Measurements from ENCODE around the gene EIF5. TPM values are rescaled to one million over a fixed set of nuclear protein-coding genes. Genes with fewer than 3 reads are reported as not detected.

EIF5 gene
- total and polyA plus RNA-seq, 4 donors, result 121 to 435 (median 192) TPM

GRCh38 chr14:103310576-103311095 lies 23.4 kb upstream of the EIF5 start:
- no peaks in the 10 kb centered on the region for H3K27me3 ChIP-seq (ENCODE audit: control insufficient read depth in 4 of 4, insufficient read depth in 4 of 4, low read length in 3 of 4)
- no peak overlapping the region for H3K4me3 ChIP-seq (ENCODE audit: low read depth in 1 of 3, low read length in 3 of 3)
- DNase-seq (ENCODE audit: low spot score), result no peak
- H3K36me3 ChIP-seq (ENCODE audit: control insufficient read depth in 4 of 4, insufficient read depth in 3 of 4, low read depth in 1 of 4, low read length in 3 of 4), result no peaks in the 10 kb centered on the region
- no peak overlapping the region for H3K27ac ChIP-seq (ENCODE audit: low read depth in 1 of 2, low read length in 2 of 2)
- WGBS, result 96% methylated on average over 12 of the region's 12 CpGs
- TF ChIP-seq NR2F2 (IDR thresholded peaks at IDR 0.05) (no peak), SP1 (IDR thresholded peaks at IDR 0.05) (no peak), GABPA (IDR thresholded peaks at IDR 0.05 in 1 of 2, conservative IDR thresholded peaks at IDR 0.05 in 1 of 2) (no peak), JUND (IDR thresholded peaks at IDR 0.05) (no peak), ATF3 (IDR thresholded peaks at IDR 0.05) (no peak), ZBTB33 (IDR thresholded peaks at IDR 0.05) (no peak), FOXA2 (IDR thresholded peaks at IDR 0.05) (no peak), EGR1 (IDR thresholded peaks at IDR 0.05; ENCODE audit: low read depth in 2 of 2) (no peak), REST (IDR thresholded peaks at IDR 0.05) (no peak), FOXA1 (IDR thresholded peaks at IDR 0.05) (no peak), TAF1 (conservative IDR thresholded peaks at IDR 0.05) (no peak), HNF4A (conservative IDR thresholded peaks at IDR 0.05) (no peak), MAX (IDR thresholded peaks at IDR 0.05) (no peak), YY1 (IDR thresholded peaks at IDR 0.05) (no peak), CTCF (IDR thresholded peaks at IDR 0.05; ENCODE audit: low read depth, low read length, missing input control) (no peak)
- no peak overlapping the region for H3K9ac ChIP-seq (ENCODE audit: low read depth in 1 of 2, low read length in 2 of 2)
- peaks cover 0 to 11% (median 5%) of the 10 kb centered on the region in 4 donors for H3K4me1 ChIP-seq (ENCODE audit: control insufficient read depth in 4 of 4, insufficient read depth in 4 of 4, low read length in 3 of 4)
- no peaks in the 10 kb centered on the region for H3K9me3 ChIP-seq (ENCODE audit: control insufficient read depth in 4 of 4, low read length in 3 of 4)

All from liver (tissue), 9 donors.